HepG2 (cell line): ENCODE results near the gene NXT1. TPM values are rescaled to one million over a fixed set of nuclear protein-coding genes. Genes with fewer than 3 reads are reported as not detected.

Experiments
- DMAP1 ChIP-seq: IDR thresholded peaks from 2 replicates; pipeline ENCODE4 v1.6.1; 2016
- ELF3 ChIP-seq: IDR thresholded peaks from 2 replicates; pipeline ENCODE4 v1.6.1; 2016; ENCODE audit warnings: missing genetic modification reagents, missing compliant biosample characterization
- FOXC1 ChIP-seq: sonication (generic); formaldehyde crosslinking; IDR thresholded peaks from 2 replicates; pipeline ENCODE4 v1.8.0; 2022; ENCODE audit warnings: mild to moderate bottlenecking, missing genetic modification reagents, borderline replicate concordance
- GATAD2A ChIP-seq: IDR thresholded peaks from 2 replicates; pipeline ENCODE4 v1.6.1; 2016
- HMG20A ChIP-seq: IDR thresholded peaks from 2 replicates; pipeline ENCODE4 v1.6.1; 2016; ENCODE audit warnings: borderline replicate concordance
- HNRNPUL1 ChIP-seq: fragments of 200-400 bp; formaldehyde crosslinking; IDR thresholded peaks from 2 replicates; pipeline ENCODE4 v1.6.1; 2017; ENCODE audit warnings: low read depth, mild to moderate bottlenecking, low read length, moderate library complexity
- IRX3 ChIP-seq: sonication (generic); formaldehyde crosslinking; IDR thresholded peaks from 2 replicates; pipeline ENCODE4 v1.8.1; 2023; ENCODE audit warnings: mild to moderate bottlenecking, low read depth, missing genetic modification reagents, borderline replicate concordance
- KAT7 ChIP-seq: IDR thresholded peaks from 2 replicates; pipeline ENCODE4 v1.6.1; 2018; ENCODE audit warnings: borderline replicate concordance, missing compliant biosample characterization
- KDM5A ChIP-seq: fragments of 200-600 bp; sonication (generic); IDR thresholded peaks from 2 replicates; pipeline ENCODE4 v1.7.0; 2018; ENCODE audit warnings: antibody characterized with exemption, mild to moderate bottlenecking, low read length, borderline replicate concordance
- KDM6A ChIP-seq: IDR thresholded peaks from 2 replicates; pipeline ENCODE4 v1.6.1; 2016; ENCODE audit warnings: low read depth
- MXD4 ChIP-seq: IDR thresholded peaks from 2 replicates; pipeline ENCODE4 v1.6.1; 2016; ENCODE audit warnings: mild to moderate bottlenecking, missing biosample characterization, missing genetic modification reagents
- NR2F2 ChIP-seq: IDR thresholded peaks from 2 replicates; pipeline ENCODE4 v1.6.1; 2012; ENCODE audit warnings: low read depth, inconsistent platforms, borderline replicate concordance
- ONECUT2 ChIP-seq: sonication (generic); formaldehyde crosslinking; IDR thresholded peaks from 2 replicates; pipeline ENCODE4 v1.4.0; 2020; ENCODE audit warnings: missing genetic modification reagents
- SMAD9 ChIP-seq: sonication (generic); formaldehyde crosslinking; IDR thresholded peaks from 2 replicates; pipeline ENCODE4 v1.5.1; 2020; ENCODE audit warnings: mild to moderate bottlenecking, missing genetic modification reagents
- SP5 ChIP-seq: IDR thresholded peaks from 2 replicates; pipeline ENCODE4 v1.6.1; 2016; ENCODE audit warnings: low read depth, borderline replicate concordance
- TGIF2 ChIP-seq: IDR thresholded peaks from 2 replicates; pipeline ENCODE4 v1.6.1; 2016; ENCODE audit warnings: control low read depth, missing compliant biosample characterization
- TOPORS ChIP-seq: sonication (generic); formaldehyde crosslinking; IDR thresholded peaks from 2 replicates; pipeline ENCODE4 v1.8.0; 2023; ENCODE audit warnings: mild to moderate bottlenecking, missing genetic modification reagents
- ZBTB20 ChIP-seq: sonication (generic); formaldehyde crosslinking; IDR thresholded peaks from 2 replicates; pipeline ENCODE4 v1.8.1; 2023; ENCODE audit warnings: missing genetic modification reagents, low read depth, mild to moderate bottlenecking, borderline replicate concordance
- ZBTB3 ChIP-seq: sonication (generic); formaldehyde crosslinking; IDR thresholded peaks from 2 replicates; pipeline ENCODE4 v1.4.0; 2020; ENCODE audit warnings: low read depth, mild to moderate bottlenecking, moderate library complexity, missing genetic modification reagents, borderline replicate concordance
- ZEB1 ChIP-seq: IDR thresholded peaks from 2 replicates; pipeline ENCODE4 v1.6.1; 2012; ENCODE audit warnings: mild to moderate bottlenecking, low read depth, inconsistent platforms; ENCODE audit not compliant: insufficient replicate concordance
- ZFP36L2 ChIP-seq: sonication (generic); formaldehyde crosslinking; IDR thresholded peaks from 2 replicates; pipeline ENCODE4 v1.4.0; 2020; ENCODE audit warnings: missing genetic modification reagents
- ZNF30 ChIP-seq: sonication (generic); formaldehyde crosslinking; IDR thresholded peaks from 2 replicates; pipeline ENCODE4 v1.5.0; 2020; ENCODE audit warnings: mild to moderate bottlenecking, missing genetic modification reagents
- ZNF333 ChIP-seq: sonication (generic); formaldehyde crosslinking; IDR thresholded peaks from 2 replicates; pipeline ENCODE4 v1.4.0; 2020; ENCODE audit warnings: mild to moderate bottlenecking, missing genetic modification reagents, borderline replicate concordance
- polyA plus RNA-seq, 8 experiments: library from polyadenylated mRNA; depleted of rRNA in 3 of 8; stranded (reverse) in 7 of 8; unstranded in 1 of 8; fragments of >200 nt; fragmentation: Illumina TruSeq in 4 of 8; extraction: Trizol in 4 of 8; gene quantifications; 2 replicates each; pipeline versions ENCODE4 v1.2.1 to v1.2.3, GENCODE V29; 2011 to 2016; ENCODE audit warnings: low read depth in 4 of 8, missing spikeins in 1 of 8, mixed read lengths in 1 of 8; ENCODE audit not compliant: insufficient read depth in 1 of 8
- total RNA-seq, 5 experiments: library from RNA; depleted of rRNA; stranded (reverse); fragments of >200 nt; fragmentation: Illumina TruSeq; extraction: Trizol; gene quantifications; 2 replicates each; pipeline ENCODE4 v1.2.3, GENCODE V29; 2016; ENCODE audit warnings: low read depth in 1 of 5
- TF ChIP-seq, protein P1 (sequence below): sonication (generic); formaldehyde crosslinking; IDR thresholded peaks from 2 replicates; pipeline ENCODE4 v1.5.1; 2020; ENCODE audit warnings: missing genetic modification reagents, mild to moderate bottlenecking, borderline replicate concordance
- TF ChIP-seq, protein P2 (sequence below): sonication (generic); formaldehyde crosslinking; IDR thresholded peaks from 2 replicates; pipeline ENCODE4 v1.5.0; 2020; ENCODE audit warnings: mild to moderate bottlenecking, missing genetic modification reagents
- TF ChIP-seq, protein P3 (sequence below): sonication (generic); formaldehyde crosslinking; IDR thresholded peaks from 2 replicates; pipeline ENCODE4 v1.8.0; 2022; ENCODE audit warnings: missing genetic modification reagents, mild to moderate bottlenecking, borderline replicate concordance
- TF ChIP-seq, protein P4 (sequence below): fragments of 450-650 bp; IDR thresholded peaks from 2 replicates; pipeline ENCODE4 v1.6.1; 2017

Gene NXT1
- total and polyA plus RNA-seq, 2 of the 13 experiments (the other 11 are each of a cell fraction or from before 2014, with no cell fraction given), result 35.6 to 65.9 TPM

DNA sequence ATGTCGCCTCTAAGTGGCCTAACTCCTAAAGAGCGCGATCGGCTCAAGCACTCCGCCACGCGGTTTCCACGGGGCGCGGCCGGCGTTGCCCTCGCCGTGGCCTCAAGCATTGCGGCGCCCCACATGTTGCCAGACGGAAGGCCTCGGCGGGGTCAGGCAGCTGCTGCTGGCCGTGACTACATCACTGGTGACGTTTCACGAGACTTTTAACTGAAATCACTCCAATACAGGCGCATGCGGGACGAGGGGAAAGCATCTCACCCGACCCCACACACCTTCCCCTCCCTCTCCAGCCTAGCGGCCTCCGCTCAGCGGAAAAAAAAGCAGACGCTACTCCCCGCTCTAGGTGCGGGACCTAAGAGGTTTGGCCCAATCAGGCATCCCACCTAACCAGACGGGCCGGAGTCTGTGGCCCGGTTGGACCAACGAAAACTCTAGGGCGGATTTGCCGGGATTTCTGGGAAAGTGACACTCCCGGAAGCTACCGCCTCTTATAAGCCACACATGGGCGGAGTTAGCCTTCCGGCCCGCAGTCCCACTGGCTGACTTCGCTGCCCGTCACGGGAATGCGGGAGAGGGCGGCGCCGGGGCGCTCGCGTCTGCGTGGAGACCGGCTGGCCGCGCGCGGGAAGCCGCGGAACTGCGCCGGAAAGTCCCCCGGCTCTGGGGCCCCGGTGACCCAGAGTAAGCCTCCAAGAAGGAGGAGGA lies at the start of gene NXT1 (continued):
- TF ChIP-seq ZFP36L2 (CRISPR knock-in tag) (peak; percentile 33; the same call in 1 of the 2 replicates), SMAD9 (CRISPR knock-in tag) (peak; percentile 86; the same call in 1 of the 2 replicates), DMAP1 (CRISPR knock-in tag) (peak; percentile 97), ZNF30 (CRISPR knock-in tag) (peak; percentile 92; the same call in 1 of the 2 replicates), ONECUT2 (CRISPR knock-in tag) (no peak), ZBTB20 (CRISPR knock-in tag) (peak; percentile 77; the same call in 1 of the 2 replicates), ZBTB3 (0 out of 2 replicates have a peak, but pooled peaks have one; percentile 50), KDM6A (CRISPR knock-in tag) (no peak), GATAD2A (CRISPR knock-in tag) (peak; percentile 71), HNRNPUL1 (no peak), TOPORS (CRISPR knock-in tag) (peak; percentile 27; the same call in 1 of the 2 replicates), KAT7 (0 out of 2 replicates have a peak, but pooled peaks have one; percentile 50), KDM5A (peak; percentile 32; the same call in 1 of the 2 replicates), ELF3 (CRISPR knock-in tag) (peak; percentile 74; the same call in 1 of the 2 replicates), SP5 (CRISPR knock-in tag) (peak; percentile 78), MXD4 (CRISPR knock-in tag) (peak; percentile 59), FOXC1 (CRISPR knock-in tag) (peak; percentile 98), NR2F2 (no peak; the same call in 1 of the 2 replicates), IRX3 (CRISPR knock-in tag) (peak; percentile 42; the same call in 1 of the 2 replicates), HMG20A (no peak), TGIF2 (CRISPR knock-in tag) (peak; percentile 82), ZEB1 (peak; percentile 35), ZNF333 (CRISPR knock-in tag) (no peak; the same call in 1 of the 2 replicates)
- TF ChIP-seq, protein P1, sequence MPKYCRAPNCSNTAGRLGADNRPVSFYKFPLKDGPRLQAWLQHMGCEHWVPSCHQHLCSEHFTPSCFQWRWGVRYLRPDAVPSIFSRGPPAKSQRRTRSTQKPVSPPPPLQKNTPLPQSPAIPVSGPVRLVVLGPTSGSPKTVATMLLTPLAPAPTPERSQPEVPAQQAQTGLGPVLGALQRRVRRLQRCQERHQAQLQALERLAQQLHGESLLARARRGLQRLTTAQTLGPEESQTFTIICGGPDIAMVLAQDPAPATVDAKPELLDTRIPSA, result 0 out of 2 replicates have a peak, but pooled peaks have one; percentile 50
- TF ChIP-seq, protein P2, sequence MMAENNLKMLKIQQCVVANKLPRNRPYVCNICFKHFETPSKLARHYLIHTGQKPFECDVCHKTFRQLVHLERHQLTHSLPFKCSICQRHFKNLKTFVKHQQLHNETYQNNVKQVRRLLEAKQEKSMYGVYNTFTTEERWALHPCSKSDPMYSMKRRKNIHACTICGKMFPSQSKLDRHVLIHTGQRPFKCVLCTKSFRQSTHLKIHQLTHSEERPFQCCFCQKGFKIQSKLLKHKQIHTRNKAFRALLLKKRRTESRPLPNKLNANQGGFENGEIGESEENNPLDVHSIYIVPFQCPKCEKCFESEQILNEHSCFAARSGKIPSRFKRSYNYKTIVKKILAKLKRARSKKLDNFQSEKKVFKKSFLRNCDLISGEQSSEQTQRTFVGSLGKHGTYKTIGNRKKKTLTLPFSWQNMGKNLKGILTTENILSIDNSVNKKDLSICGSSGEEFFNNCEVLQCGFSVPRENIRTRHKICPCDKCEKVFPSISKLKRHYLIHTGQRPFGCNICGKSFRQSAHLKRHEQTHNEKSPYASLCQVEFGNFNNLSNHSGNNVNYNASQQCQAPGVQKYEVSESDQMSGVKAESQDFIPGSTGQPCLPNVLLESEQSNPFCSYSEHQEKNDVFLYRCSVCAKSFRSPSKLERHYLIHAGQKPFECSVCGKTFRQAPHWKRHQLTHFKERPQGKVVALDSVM, result peak; percentile 55
- TF ChIP-seq, protein P3, sequence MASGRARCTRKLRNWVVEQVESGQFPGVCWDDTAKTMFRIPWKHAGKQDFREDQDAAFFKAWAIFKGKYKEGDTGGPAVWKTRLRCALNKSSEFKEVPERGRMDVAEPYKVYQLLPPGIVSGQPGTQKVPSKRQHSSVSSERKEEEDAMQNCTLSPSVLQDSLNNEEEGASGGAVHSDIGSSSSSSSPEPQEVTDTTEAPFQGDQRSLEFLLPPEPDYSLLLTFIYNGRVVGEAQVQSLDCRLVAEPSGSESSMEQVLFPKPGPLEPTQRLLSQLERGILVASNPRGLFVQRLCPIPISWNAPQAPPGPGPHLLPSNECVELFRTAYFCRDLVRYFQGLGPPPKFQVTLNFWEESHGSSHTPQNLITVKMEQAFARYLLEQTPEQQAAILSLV (CRISPR knock-in tag), result peak; percentile 93
- TF ChIP-seq, protein P4, sequence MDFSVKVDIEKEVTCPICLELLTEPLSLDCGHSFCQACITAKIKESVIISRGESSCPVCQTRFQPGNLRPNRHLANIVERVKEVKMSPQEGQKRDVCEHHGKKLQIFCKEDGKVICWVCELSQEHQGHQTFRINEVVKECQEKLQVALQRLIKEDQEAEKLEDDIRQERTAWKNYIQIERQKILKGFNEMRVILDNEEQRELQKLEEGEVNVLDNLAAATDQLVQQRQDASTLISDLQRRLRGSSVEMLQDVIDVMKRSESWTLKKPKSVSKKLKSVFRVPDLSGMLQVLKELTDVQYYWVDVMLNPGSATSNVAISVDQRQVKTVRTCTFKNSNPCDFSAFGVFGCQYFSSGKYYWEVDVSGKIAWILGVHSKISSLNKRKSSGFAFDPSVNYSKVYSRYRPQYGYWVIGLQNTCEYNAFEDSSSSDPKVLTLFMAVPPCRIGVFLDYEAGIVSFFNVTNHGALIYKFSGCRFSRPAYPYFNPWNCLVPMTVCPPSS, result no peak
